Measurements from ENCODE around the gene LAMA2.

LAMA2 gene

GRCh38 chr6:129329678-129330077, 446.7 kb downstream of the LAMA2 start:
- no peak for DNase-seq

GRCh38 chr6:129331450-129332138, 448.7 kb downstream of the LAMA2 start:
- DNase-seq: no peak

GRCh38 chr6:129335792-129336191, 452.9 kb downstream of the LAMA2 start:
- no peak for DNase-seq

- DNase-seq: no peak
These were observed 455.7 kb downstream of the LAMA2 start for GRCh38 chr6:129338683-129339082.

- DNase-seq: no peak
These were observed 458.0 kb downstream of the LAMA2 start for GRCh38 chr6:129340983-129341382.

- no peak for DNase-seq
These were observed 459.3 kb downstream of the LAMA2 start for GRCh38 chr6:129342243-129342642.

- no peak for DNase-seq
These were observed 459.9 kb downstream of the LAMA2 start for GRCh38 chr6:129342796-129343195.

GRCh38 chr6:129344379-129344778, 461.4 kb downstream of the LAMA2 start:
- no peak for DNase-seq

GRCh38 chr6:129345890-129346289, 463.0 kb downstream of the LAMA2 start:
- DNase-seq: no peak

- no peak for DNase-seq
These were observed 464.0 kb downstream of the LAMA2 start for GRCh38 chr6:129346964-129347363.

GRCh38 chr6:129350278-129350677, 467.3 kb downstream of the LAMA2 start:
- DNase-seq: no peak

GRCh38 chr6:129351807-129352206, 468.9 kb downstream of the LAMA2 start:
- DNase-seq: no peak

GRCh38 chr6:129353067-129353466, 470.1 kb downstream of the LAMA2 start:
- no peak for DNase-seq

GRCh38 chr6:129356129-129356528, 473.2 kb downstream of the LAMA2 start:
- DNase-seq: no peak

- DNase-seq: no peak
These were observed 477.1 kb downstream of the LAMA2 start for GRCh38 chr6:129359811-129360681.

- no peak for DNase-seq
These were observed 477.7 kb downstream of the LAMA2 start for GRCh38 chr6:129360682-129360955.

- no peak for DNase-seq
These were observed 481.1 kb downstream of the LAMA2 start for GRCh38 chr6:129364037-129364436.

- no peak for DNase-seq
These were observed 481.8 kb downstream of the LAMA2 start for GRCh38 chr6:129364767-129365166.

GRCh38 chr6:129368076-129368475, 485.1 kb downstream of the LAMA2 start:
- no peak for DNase-seq

GRCh38 chr6:129368970-129369369, 486.0 kb downstream of the LAMA2 start:
- no peak for DNase-seq

- no peak for DNase-seq
These were observed 486.8 kb downstream of the LAMA2 start for GRCh38 chr6:129369737-129370136.

GRCh38 chr6:129370268-129370916, 487.5 kb downstream of the LAMA2 start:
- DNase-seq: no peak

- no peak for DNase-seq
These were observed 498.9 kb downstream of the LAMA2 start for GRCh38 chr6:129381885-129382284.

- DNase-seq: no peak
These were observed 500.0 kb downstream of the LAMA2 start for GRCh38 chr6:129382916-129383315.
